ENCODE results near the gene SLC15A2. TPM values are rescaled to one million over a fixed set of nuclear protein-coding genes. Genes with fewer than 3 reads are reported as not detected.
"Not testable (repeated sequence)": the region's sequence is repeated elsewhere in the genome, so short reads cannot be mapped to it uniquely, and the experiment has no call there.

The SLC15A2 gene
- total RNA-seq, 2 experiments from 2014 or later = 0.69 to 0.75 TPM

DNA sequence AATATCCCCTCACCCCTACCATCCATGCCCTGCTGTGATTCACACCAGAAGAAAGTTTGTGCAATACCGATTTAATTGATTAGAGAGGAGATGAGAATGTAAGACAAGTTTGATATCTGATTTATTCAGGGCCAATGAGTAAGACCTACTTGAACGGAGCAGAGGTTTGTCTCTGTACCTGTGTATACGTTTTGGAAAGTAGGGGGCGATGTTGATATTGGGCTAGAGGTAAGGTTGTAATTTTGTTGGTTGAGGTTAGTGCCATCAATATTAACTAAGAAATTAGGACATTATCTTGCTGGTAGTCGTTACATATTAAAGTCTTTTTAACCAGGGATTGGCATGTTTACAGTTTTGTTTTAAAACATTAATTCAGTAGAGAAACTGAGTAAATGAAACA is 38.6 kb upstream of the SLC15A2 start:
- Mint-ChIP-seq H3K27me3 (no peaks in the 10 kb centered on the region), H3K27ac (no peak overlapping the region), H3K4me1 (ENCODE audit: low read depth) (no peaks in the 10 kb centered on the region), H3K36me3 (ENCODE audit: low read depth) (peaks cover 43% of the 10 kb centered on the region), H3K9me3 (no peaks in the 10 kb centered on the region), H3K4me3 (no peak overlapping the region)
- intact Hi-C loops (cut with DNase I, micrococcal nuclease) = no loop called here
- Histone ChIP-seq H3K36me3 (ENCODE audit: insufficient read depth, low read length) (peaks cover 2% of the 10 kb centered on the region), H3K9me3 (ENCODE audit: control insufficient read depth in 1 of 2, insufficient read depth in 1 of 2, low read length in 2 of 2) (no peaks in the 10 kb centered on the region), H3K4me1 (ENCODE audit: insufficient read depth, low read length) (no peaks in the 10 kb centered on the region), H3K27ac (ENCODE audit: low read depth in 1 of 2, low read length in 2 of 2) (no peak overlapping the region), H3K4me3 (ENCODE audit: low read length) (no peak overlapping the region), H3K27me3 (ENCODE audit: control insufficient read depth in 1 of 2, insufficient read depth in 2 of 2, low read length in 2 of 2) (no peaks in the 10 kb centered on the region)
- ChIA-PET POLR2A (no interaction called here), CTCF (no interaction called here)
- DNase-seq (peak in 2 of 14 experiments; percentile 8 to 10), ATAC-seq (ENCODE audit: poor library complexity) (no peak)
- TF ChIP-seq, protein P1, sequence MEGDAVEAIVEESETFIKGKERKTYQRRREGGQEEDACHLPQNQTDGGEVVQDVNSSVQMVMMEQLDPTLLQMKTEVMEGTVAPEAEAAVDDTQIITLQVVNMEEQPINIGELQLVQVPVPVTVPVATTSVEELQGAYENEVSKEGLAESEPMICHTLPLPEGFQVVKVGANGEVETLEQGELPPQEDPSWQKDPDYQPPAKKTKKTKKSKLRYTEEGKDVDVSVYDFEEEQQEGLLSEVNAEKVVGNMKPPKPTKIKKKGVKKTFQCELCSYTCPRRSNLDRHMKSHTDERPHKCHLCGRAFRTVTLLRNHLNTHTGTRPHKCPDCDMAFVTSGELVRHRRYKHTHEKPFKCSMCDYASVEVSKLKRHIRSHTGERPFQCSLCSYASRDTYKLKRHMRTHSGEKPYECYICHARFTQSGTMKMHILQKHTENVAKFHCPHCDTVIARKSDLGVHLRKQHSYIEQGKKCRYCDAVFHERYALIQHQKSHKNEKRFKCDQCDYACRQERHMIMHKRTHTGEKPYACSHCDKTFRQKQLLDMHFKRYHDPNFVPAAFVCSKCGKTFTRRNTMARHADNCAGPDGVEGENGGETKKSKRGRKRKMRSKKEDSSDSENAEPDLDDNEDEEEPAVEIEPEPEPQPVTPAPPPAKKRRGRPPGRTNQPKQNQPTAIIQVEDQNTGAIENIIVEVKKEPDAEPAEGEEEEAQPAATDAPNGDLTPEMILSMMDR (IDR thresholded peaks at IDR 0.05) = no peak

DNA sequence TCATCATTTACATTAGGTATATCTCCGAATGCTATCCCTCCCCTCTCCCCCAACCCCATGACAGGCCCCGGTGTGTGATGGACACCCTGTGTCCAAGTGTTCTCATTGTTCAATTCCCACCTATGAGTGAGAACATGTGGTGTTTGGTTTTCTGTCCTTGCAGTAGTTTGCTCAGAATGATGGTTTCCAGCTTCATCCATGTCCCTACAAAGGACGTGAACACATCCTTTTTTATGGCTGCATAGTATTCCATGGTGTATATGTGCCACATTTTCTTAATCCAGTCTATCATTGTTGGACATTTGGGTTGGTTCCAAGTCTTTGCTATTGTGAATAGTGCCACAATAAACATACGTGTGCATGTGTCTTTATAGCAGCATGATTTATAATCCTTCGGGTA is 36.4 kb upstream of the SLC15A2 start:
- H3K27me3 ChIP-seq (ENCODE audit: control insufficient read depth in 1 of 2, insufficient read depth in 2 of 2, low read length in 2 of 2); ATAC-seq (ENCODE audit: poor library complexity); H3K4me3 ChIP-seq (ENCODE audit: low read length); CTCF ChIA-PET; intact Hi-C loops (cut with DNase I, micrococcal nuclease); H3K27ac ChIP-seq (ENCODE audit: low read depth in 1 of 2, low read length in 2 of 2); H3K4me1 Mint-ChIP-seq (ENCODE audit: low read depth); H3K9me3 Mint-ChIP-seq; H3K9me3 ChIP-seq (ENCODE audit: control insufficient read depth in 1 of 2, insufficient read depth in 1 of 2, low read length in 2 of 2); H3K36me3 ChIP-seq (ENCODE audit: insufficient read depth, low read length); H3K27ac Mint-ChIP-seq; POLR2A ChIA-PET; H3K27me3 Mint-ChIP-seq; H3K4me1 ChIP-seq (ENCODE audit: insufficient read depth, low read length); H3K4me3 Mint-ChIP-seq; DNase-seq: not testable (repeated sequence)
- H3K36me3 Mint-ChIP-seq (ENCODE audit: low read depth) = peaks cover 62% of the 10 kb centered on the region

DNA sequence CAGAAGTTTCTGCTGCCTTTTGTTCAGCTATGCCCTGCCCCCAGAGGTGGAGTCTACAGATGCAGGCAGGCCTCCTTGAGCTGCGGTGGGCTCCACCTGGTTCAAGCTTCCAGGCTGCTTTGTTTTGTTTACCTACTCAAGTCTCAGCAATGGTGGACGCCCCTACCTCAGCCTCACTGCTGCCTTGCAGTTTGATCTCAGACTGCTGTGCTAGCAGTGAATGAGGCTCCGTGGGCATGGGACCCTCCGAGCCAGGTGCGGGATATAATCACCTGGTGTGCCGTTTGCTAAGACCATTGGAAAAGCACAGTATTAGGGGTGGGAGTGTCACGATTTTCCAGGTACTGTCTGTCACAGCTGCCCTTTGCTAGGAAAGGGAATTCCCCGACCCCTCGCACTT is 31.0 kb upstream of the SLC15A2 start:
- H3K4me1 Mint-ChIP-seq (ENCODE audit: low read depth); H3K36me3 ChIP-seq (ENCODE audit: insufficient read depth, low read length); H3K4me3 Mint-ChIP-seq; H3K27me3 ChIP-seq (ENCODE audit: control insufficient read depth in 1 of 2, insufficient read depth in 2 of 2, low read length in 2 of 2); H3K4me3 ChIP-seq (ENCODE audit: low read length); CTCF ChIA-PET; DNase-seq; H3K4me1 ChIP-seq (ENCODE audit: insufficient read depth, low read length); POLR2A ChIA-PET; H3K27ac ChIP-seq (ENCODE audit: low read depth in 1 of 2, low read length in 2 of 2); H3K9me3 ChIP-seq (ENCODE audit: control insufficient read depth in 1 of 2, insufficient read depth in 1 of 2, low read length in 2 of 2); H3K27ac Mint-ChIP-seq; intact Hi-C loops (cut with DNase I, micrococcal nuclease); H3K27me3 Mint-ChIP-seq; ATAC-seq (ENCODE audit: poor library complexity); H3K9me3 Mint-ChIP-seq: not testable (repeated sequence)
- H3K36me3 Mint-ChIP-seq (ENCODE audit: low read depth) = peaks cover 51% of the 10 kb centered on the region

DNA sequence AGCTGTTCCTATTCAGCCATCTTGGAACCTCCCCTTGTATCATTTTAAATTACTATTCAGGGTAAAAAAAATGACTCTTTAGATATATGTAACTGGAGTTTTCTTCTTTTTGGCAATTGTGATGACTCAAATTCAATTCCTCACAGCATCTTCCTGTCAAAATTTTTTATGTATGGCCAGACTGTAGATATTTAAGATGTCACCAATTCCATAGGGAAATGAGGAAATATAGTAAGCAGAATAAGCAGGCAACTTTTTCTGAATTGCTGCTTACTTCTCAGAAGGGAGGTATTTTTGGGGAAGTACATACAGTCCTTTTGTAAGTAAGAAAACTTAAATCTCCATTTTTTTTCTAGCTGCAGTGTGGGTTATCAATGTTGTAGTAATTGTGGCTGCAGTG is 30.4 kb upstream of the SLC15A2 start:
- TF ChIP-seq, protein P1 (IDR thresholded peaks at IDR 0.05) = no peak
- ChIA-PET CTCF (no interaction called here), POLR2A (no interaction called here)
- H3K27ac ChIP-seq (ENCODE audit: low read depth in 1 of 2, low read length in 2 of 2) = no peak overlapping the region
- H3K27ac Mint-ChIP-seq = no peak overlapping the region
- intact Hi-C loops (cut with DNase I, micrococcal nuclease) = no loop called here
- no peak overlapping the region for H3K4me3 ChIP-seq (ENCODE audit: low read length)
- H3K27me3 Mint-ChIP-seq = no peaks in the 10 kb centered on the region
- no peaks in the 10 kb centered on the region for H3K36me3 ChIP-seq (ENCODE audit: insufficient read depth, low read length)
- no peak overlapping the region for H3K4me3 Mint-ChIP-seq
- H3K9me3 ChIP-seq (ENCODE audit: control insufficient read depth in 1 of 2, insufficient read depth in 1 of 2, low read length in 2 of 2) = peaks cover 0 to 7% of the 10 kb centered on the region in 2 experiments
- no peak for DNase-seq
- H3K4me1 Mint-ChIP-seq (ENCODE audit: low read depth) = peaks cover 5% of the 10 kb centered on the region
- no peak for ATAC-seq (ENCODE audit: poor library complexity)
- H3K36me3 Mint-ChIP-seq (ENCODE audit: low read depth) = peaks cover 46% of the 10 kb centered on the region
- H3K27me3 ChIP-seq (ENCODE audit: control insufficient read depth in 1 of 2, insufficient read depth in 2 of 2, low read length in 2 of 2) = no peaks in the 10 kb centered on the region
- H3K4me1 ChIP-seq (ENCODE audit: insufficient read depth, low read length) = no peaks in the 10 kb centered on the region
- H3K9me3 Mint-ChIP-seq = no peaks in the 10 kb centered on the region

All from CD4-positive, alpha-beta T cell (primary cell).